CD4-positive, alpha-beta T cell treated with Interleukin-4 for 1 hour (primary cell): ENCODE results near the gene GFER.
"Not testable (repeated sequence)": the region's sequence is repeated elsewhere in the genome, so short reads cannot be mapped to it uniquely, and the experiment has no call there.

ENCODE experiments used
- DNase-seq, 2 donors: peaks; one replicate each; pipeline ENCODE4 v3.0.0-alpha.2; 2020 to 2022

GFER gene

DNA sequence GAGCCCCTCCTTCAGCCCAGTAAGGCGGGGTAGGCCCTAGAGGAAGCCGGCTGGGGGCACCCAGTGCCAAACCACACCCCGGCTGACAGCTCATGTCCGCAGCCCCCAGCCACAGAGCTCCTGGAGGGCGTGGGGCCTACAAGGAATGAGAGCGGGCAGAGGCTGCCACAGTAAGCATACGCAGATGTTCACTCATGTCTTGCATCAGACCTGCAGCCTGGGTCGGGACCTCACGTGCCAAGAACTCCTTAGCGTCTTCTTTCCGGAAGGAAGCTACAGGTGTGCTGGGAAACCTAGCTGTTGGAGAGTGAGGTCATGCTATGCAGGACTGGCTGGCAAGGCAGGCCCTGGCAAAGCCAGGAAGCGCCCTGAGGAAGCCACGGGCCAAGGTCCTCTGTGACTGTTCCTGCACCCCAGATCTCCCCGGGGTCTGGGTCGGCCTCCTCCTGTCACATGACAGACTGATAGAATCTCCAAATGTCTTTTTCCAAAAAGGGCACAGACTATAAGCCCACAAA is 24.1 kb downstream of the GFER start:
- peak in 1 of 2 donors; percentile 23 for DNase-seq

DNA sequence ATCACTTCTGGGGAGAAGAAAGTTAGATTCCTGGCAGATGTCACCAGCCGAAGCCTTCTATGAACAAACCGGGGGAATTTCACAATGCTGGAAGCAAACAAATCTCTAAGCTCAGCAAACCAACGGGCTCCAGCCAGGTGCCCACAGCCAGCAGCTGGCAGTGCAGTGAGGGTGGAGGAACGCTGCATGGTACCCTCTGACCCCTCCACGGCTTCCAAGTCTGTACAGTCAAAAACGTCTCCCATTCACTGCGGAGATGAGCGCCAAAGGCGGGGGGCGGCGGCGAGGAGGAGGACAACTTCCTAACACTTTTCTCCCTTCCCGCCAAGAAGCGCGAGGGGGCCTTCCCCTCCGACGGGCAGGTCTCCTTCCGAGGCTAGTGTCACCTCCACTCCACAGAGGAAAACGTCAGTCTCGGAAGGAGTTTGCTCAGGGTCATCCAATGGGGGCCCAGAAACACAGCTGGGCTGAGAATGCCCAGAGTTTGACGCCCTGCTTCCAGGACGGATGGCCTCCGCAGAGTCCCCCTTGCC is 24.7 kb downstream of the GFER start:
- DNase-seq, result peak in 1 of 2 donors; percentile 27

DNA sequence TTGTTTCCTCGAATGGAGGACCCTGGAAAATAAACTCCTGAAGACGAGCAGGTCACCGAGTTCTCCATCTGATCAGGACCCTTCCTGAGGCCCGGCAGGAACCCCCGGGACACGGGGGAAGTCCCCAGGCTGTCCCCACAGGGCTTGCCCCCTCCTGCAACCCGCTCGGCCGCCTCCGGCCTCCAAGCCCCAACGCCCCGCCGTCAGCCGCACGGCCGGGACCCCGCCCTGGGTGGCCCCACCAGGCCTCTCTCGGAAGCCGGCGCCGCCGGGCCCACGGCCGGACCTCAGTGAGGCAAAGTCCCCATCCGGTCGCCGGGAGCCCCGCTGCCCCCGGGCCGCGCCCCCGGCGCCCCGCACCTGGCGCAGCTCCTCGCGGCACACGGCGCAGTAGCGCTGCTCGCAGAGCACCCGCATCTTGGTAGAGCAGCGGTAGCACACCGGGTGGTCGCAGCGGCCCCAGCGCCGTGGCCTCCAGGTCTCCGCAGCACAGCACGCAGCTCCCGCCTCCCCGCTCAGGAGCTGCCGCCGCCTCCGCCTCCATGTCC is 25.2 kb downstream of the GFER start:
- no peak for DNase-seq

DNA sequence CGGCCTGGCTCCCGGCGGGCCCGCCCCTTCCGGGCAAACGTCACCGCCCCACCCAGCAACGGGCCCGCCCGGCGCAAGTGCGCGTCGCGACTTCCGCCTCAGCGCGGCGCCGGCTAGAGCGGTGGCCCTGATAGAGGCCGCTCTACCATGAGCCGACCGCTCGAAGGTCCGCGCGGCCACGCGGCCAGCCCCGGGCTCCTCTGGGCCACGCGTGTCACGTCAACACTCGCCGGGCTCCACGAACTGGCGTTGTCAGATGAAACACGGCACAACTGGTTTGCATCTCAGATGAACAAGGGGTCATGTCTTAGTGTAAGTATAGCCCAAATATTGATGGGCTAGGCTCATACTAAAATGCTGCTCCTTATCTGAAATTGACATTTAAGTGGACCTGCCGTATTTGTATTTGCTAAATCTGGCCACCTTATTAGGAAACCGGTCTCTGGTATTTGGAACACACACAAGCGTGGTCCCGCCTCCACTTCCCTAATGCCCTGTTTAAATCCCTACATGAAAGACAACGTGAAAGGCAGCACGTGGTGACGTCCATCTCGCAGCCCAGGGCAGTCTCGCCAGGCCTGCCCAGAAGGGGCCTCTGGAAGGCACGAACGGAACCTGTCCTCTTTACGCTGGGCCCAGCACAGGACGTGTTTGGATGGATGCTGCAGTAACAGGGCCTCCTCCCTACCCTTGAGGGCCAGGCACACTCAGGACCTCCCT is 26.0 kb downstream of the GFER start, which contains the start of gene ZNF598:
Gene ZNF598, minus strand, starts transcription at position 31 of the 720 bp plus-strand sequence.
- peak; percentile 80 for DNase-seq

- DNase-seq, result not testable (repeated sequence)
Measured at GRCh38 chr16:2011726-2012125, 27.7 kb downstream of the GFER start.

GRCh38 chr16:2013527-2013926 is 29.5 kb downstream of the GFER start:
- DNase-seq, result no peak

GRCh38 chr16:2015117-2015946 is 31.3 kb downstream of the GFER start:
- peak in 1 of 2 donors; percentile 49 for DNase-seq

GRCh38 chr16:2015947-2016208 is 31.9 kb downstream of the GFER start:
- DNase-seq, result no peak

GRCh38 chr16:2016407-2016922 is 32.5 kb downstream of the GFER start:
- no peak for DNase-seq

DNA sequence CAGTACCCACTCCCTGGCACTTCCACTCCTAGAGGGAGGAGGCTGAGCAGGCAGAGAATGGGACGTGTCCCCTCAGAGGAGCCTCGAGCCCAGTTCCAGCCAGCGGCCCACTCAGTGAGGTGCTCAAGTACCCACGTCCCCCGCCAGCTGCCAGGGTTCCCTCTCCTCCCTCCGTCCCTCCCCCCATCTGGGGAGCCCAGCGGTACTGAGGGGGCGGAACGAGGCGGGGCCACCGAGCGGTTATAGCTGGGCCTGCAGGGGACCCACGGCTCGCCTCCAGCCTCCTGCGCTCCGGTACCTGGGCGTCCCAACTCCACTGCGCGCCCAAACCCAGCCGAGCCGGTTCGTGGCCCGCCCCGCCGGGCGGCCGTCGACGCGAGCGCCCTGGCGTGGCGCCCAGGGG is 35.5 kb downstream of the GFER start, which contains the start of gene NPW:
Gene NPW, plus strand, starts transcription at position 268 of the 403 bp plus-strand sequence.
- no peak for DNase-seq

GRCh38 chr16:2019921-2020831 is 36.2 kb downstream of the GFER start:
- DNase-seq, result no peak

GRCh38 chr16:2022723-2023091 is 38.7 kb downstream of the GFER start:
- DNase-seq, result no peak

DNA sequence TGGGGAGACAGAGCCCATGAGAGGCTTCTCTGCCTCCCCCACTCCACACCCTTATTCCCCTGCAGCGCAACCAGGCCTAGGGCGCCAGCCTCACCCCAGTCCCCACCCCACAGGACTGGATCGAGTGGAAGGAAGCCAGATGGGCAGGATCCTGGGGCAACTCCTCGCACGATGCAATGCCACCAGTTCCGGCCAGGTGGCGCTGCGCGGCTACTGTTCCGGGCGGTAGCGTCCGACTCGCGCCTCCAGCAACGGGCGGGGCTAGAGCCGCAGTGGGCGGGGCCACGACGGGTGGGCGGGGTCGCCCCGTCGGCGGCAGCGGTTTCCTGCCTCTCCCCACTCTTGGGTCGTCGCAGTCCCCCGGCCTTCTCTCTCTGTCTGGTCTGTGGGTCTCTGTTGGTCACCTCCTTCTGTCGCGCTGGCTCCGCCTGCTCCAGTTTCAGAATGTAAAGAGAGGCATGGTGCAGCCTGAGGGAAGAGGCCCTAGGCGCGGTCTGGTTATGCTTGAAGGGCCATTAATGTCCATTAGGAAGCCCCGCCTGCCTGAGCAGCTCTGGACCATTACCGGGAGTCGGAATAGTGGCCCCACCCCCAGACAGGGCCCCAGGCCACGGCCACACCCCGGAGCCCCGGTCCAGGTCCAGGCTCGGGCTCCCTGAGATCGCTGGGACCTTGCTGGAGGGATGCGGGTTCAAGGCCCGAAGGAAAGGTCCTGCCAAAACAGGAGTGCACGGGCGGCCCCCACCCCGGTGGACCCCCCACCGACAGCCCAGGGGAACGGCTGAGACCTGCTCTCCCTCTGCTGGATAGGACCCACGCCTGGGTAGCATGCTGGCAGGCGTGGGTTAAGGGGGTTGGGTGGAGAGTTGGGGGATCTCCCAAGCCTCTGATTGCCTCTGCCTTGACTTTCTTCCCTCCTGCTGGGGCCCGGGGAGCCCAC is 39.4 kb downstream of the GFER start:
- DNase-seq, result peak; percentile 93 to 95

GRCh38 chr16:2024032-2024420 is 40.0 kb downstream of the GFER start:
- no peak for DNase-seq

- DNase-seq, result no peak
Measured at GRCh38 chr16:2025251-2025650, 41.3 kb downstream of the GFER start.

DNA sequence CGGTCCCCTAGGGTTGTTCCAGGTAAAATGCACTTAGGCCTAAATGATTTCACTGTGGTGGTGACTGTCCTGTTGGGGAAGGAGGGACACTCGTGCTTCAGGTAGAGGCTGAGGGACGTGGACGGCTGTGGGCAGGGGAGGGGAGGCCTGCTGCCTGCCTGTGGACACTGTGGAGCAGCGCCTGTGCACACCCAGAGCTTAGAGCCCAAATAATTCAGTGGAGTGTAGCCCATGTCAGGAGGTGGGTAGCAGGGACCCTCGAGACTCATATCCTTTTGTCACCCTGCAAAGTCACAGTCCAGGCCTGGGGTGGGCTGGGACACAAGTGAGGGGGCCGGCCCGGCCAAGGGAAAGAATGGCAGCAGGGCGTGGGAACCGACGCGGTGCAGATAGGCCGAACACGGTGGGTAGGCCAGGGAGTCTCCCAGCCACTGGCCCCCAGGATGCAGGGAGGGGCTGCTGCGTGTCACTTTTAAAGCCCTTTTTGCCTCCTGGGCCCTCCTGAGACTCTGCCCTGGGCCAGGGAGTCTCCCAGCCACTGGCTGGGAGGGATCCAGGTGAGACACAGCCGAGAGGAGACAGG is 42.0 kb downstream of the GFER start:
- no peak for DNase-seq

DNA sequence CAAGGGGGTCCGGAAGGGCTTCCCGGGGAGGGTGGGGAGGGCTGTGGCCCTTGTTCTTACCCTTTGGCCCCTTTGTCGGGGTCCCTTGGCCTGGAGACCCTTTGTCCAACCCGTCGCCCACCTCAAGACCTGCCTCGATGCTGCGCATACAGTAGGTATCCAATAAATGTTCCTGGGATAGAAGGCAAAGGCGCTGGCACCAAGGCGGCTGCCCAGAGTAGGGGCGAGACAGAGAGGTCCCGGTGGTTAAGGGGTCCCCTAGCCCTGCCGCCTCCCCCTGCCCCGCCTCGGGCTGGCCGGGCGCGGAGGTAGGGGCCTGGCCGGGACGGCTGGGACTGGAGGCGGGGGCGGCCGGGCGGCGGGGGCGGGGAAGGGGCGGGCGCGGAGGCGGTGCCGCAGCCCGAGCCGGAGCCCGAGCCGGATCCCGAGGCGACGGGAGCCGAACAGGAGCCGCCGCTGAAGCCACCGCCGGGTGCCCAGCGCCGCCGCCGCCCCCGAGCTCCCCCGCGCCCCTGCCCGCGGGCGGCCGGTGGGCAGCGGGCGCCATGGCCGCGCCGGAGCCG is 42.5 kb downstream of the GFER start, which contains the start of gene NHERF2:
Gene NHERF2, plus strand, starts transcription at position 442 of the 563 bp plus-strand sequence. Its CDS starts 104 bp downstream, at position 546.
- peak in 1 of 2 donors; percentile 27 for DNase-seq

DNA sequence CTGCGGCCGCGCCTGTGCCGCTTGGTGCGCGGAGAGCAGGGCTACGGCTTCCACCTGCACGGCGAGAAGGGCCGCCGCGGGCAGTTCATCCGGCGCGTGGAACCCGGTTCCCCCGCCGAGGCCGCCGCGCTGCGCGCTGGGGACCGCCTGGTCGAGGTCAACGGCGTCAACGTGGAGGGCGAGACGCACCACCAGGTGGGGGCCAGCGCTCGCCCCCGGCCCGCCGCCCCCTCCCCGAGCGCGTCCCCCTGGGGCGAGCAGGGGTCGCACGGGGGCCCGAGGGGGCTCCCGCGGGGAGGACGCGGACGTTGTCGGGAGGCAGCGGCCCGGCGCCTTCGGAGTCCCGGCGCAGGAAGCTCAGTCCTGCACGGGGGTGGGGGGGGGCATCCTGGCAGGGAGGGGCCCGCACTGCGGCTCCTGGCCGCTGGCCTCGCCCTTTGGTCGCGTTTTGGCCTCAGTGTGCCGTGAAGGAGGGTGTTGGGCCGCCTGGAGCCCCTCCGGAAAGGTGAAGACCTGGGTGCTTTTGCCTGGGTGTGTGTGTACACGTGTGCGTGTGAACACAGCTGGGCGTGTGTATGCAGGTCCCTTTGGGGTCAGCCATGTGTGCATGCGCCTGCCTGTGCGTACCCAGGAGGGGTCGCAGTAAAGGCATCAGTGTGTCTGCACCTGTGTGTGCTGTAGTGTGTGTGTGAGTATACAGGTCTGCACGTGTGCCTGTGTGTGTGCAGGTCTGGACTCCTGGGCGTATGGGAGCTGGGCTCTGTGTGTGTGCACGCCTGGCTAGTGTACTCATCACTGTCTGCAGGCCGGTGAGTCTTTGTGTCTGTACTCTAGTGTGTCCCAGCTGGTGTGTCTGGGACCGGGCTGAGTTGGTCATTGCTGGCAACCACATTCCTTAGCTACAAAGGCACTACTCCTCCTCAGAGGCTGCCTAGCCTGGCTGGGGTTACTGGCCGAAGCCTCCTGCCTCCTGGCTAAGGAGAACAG is 43.3 kb downstream of the GFER start:
- DNase-seq, result peak in 1 of 2 donors; percentile 17

DNA sequence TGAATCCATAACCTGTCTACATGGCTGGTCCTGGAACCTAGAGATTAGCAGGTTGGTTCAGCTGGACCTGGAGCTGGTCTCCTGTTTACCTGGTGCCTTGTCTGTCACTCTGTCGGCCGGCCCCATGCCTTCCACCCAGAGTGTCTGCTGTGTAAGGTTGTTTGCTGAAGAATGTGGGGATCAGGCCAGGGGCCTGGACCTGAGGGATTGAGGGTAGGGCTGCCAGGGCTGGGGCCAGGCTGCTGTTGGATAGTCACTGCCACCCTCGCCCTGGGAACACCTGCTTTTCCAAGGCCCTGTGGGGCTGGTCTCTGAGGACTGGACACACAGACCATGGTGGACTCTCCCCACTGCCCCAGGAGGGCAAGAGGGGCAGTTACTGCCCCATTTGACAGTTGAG is 44.2 kb downstream of the GFER start:
- DNase-seq, result no peak
